H1 (cell line): ENCODE measurements around the gene FHAD1. TPM values are rescaled to one million over a fixed set of nuclear protein-coding genes. Genes with fewer than 3 reads are reported as not detected.

ENCODE experiments used
- ATF3 ChIP-seq: IDR thresholded peaks from 2 replicates; pipeline ENCODE4 v1.6.1; 2011; ENCODE audit warnings: low read depth, mild to moderate bottlenecking, low read length; ENCODE audit not compliant: insufficient read depth
- BRCA1 ChIP-seq: IDR thresholded peaks from 2 replicates; pipeline ENCODE4 v1.6.1; 2012; ENCODE audit warnings: low read depth, low read length, improper control_type of control experiment
- SAP30 ChIP-seq: fragments of 300-600 bp; sonication (generic); IDR thresholded peaks from 2 replicates; pipeline ENCODE4 v1.7.1; 2012; ENCODE audit warnings: low read length, moderate library complexity, mild to moderate bottlenecking, inconsistent platforms; ENCODE audit not compliant: insufficient read depth, insufficient replicate concordance
- SIRT6 ChIP-seq: IDR thresholded peaks from one replicate; pipeline ENCODE4 v1.7.1; 2012; ENCODE audit warnings: low read length, inconsistent platforms
- polyA plus RNA-seq, 7 experiments: library from polyadenylated mRNA; depleted of rRNA in 3 of 7; stranded (reverse) in 5 of 7; unstranded in 2 of 7; fragments of >200 nt in 5 of 7; fragments of 200-250 nt in 2 of 7; gene quantifications; 1 replicate in 5 of 7; 2 replicates in 1 of 7; 4 replicates in 1 of 7; pipeline versions ENCODE4 v1.2.1 to v1.2.3, GENCODE V29; 2011 to 2013; ENCODE audit warnings: missing spikeins in 2 of 7, mixed read lengths in 2 of 7
- total RNA-seq: library from RNA; stranded (reverse); fragmentation: NEBNext Ultra II Directional; extraction: Animal tissue kit (Norgen Biotek cat#: 25700); gene quantifications from 2 replicates; pipeline ENCODE4 v1.2.1, GENCODE V29; 2021

The FHAD1 gene
- total and polyA plus RNA-seq, 2 of the 8 experiments (the other 6 are each of a cell fraction or from before 2014, with no cell fraction given): 0.39 to 0.69 TPM

GRCh38 chr1:15316510-15316909 is 69.5 kb downstream of the FHAD1 start (continued):
- TF ChIP-seq ATF3 (no peak), SIRT6 (no peak), BRCA1 (no peak), SAP30 (no peak)
